T-cell (primary cell): Measurements from ENCODE around the gene DOP1A. TPM values are rescaled to one million over a fixed set of nuclear protein-coding genes. Genes with fewer than 3 reads are reported as not detected.

ENCODE experiments used
- ATAC-seq, 4 experiments: fragments of 200-7000 bp in 3 of 4; fragments of 150-1000 bp in 1 of 4; cut with Tn5 transposase; replicated peaks in 1 of 4; 1 replicate in 3 of 4; 2 replicates in 1 of 4; pipeline ENCODE4 v1.10.0; 2021; ENCODE audit warnings: moderate library complexity in 3 of 4, mild to moderate bottlenecking in 2 of 4, moderate number of reproducible peaks in 1 of 4
- CTCF ChIA-PET, 2 donors: fragments of 300-600 bp; sonication (Branson Sonifier 250); formaldehyde crosslinking; loops; one replicate each; lab custom pipeline; 2022; ENCODE audit warnings: antibody characterized with exemption in 2 of 2; lab: Charles Lee
- POLR2A ChIA-PET, 2 donors: fragments of 300-600 bp; sonication (Branson Sonifier 250); formaldehyde crosslinking; loops; one replicate each; lab custom pipeline; 2022; ENCODE audit warnings: antibody characterized with exemption in 2 of 2; lab: Charles Lee
- DNase-seq, 35 experiments: peaks; one replicate each; pipeline versions ENCODE4 v3.0.0 to v3.0.0-alpha.2; 2013 to 2023
- H3K27ac ChIP-seq: one replicate; pipeline ENCODE4 v1.5.1; 2013; ENCODE audit warnings: low read length
- H3K27me3 ChIP-seq, 2 experiments: replicated peaks in 1 of 2; 1 replicate in 1 of 2; 2 replicates in 1 of 2; pipeline versions ENCODE4 v1.6.1 to v1.7.0; 2013; ENCODE audit warnings: low read length in 1 of 2, mixed read lengths in 1 of 2; ENCODE audit not compliant: control insufficient read depth in 2 of 2, insufficient read depth in 2 of 2; ENCODE audit errors: extremely low read depth in 1 of 2
- H3K36me3 ChIP-seq, 2 donors: 1 replicate in 1 of 2; 2 replicates in 1 of 2; pipeline versions ENCODE4 v1.6.1 to v1.7.0; 2013; ENCODE audit warnings: low read length in 1 of 2; ENCODE audit not compliant: control insufficient read depth in 2 of 2, insufficient read depth in 1 of 2; ENCODE audit errors: extremely low read depth in 1 of 2
- H3K4me1 ChIP-seq, 2 experiments: 1 replicate in 1 of 2; 2 replicates in 1 of 2; pipeline versions ENCODE4 v1.6.1 to v1.7.0; 2013; ENCODE audit warnings: low read length in 2 of 2, mixed read lengths in 1 of 2; ENCODE audit not compliant: insufficient read depth in 2 of 2, control insufficient read depth in 1 of 2; ENCODE audit errors: extremely low read depth in 1 of 2
- H3K4me3 ChIP-seq, 2 donors: 1 replicate in 1 of 2; 2 replicates in 1 of 2; pipeline versions ENCODE4 v1.5.1 to v1.7.0; 2013; ENCODE audit warnings: mild to moderate bottlenecking in 2 of 2, low read length in 1 of 2, moderate library complexity in 1 of 2; ENCODE audit not compliant: control insufficient read depth in 1 of 2; ENCODE audit errors: extremely low read depth in 1 of 2
- H3K9me3 ChIP-seq: 2 replicates; pipeline ENCODE4 v1.7.0; 2013
- H3K27ac Mint-ChIP-seq, 2 donors: one replicate each; pipeline ENCODE4 v1.8.0; 2020 to 2021; ENCODE audit warnings: mild to moderate bottlenecking in 2 of 2, mixed read lengths in 2 of 2
- H3K27me3 Mint-ChIP-seq, 2 donors: one replicate each; pipeline ENCODE4 v1.8.0; 2021 to 2022; ENCODE audit warnings: mixed read lengths in 2 of 2
- H3K36me3 Mint-ChIP-seq: one replicate; pipeline ENCODE4 v1.8.0; 2021; ENCODE audit warnings: mixed read lengths
- H3K4me1 Mint-ChIP-seq, 3 donors: one replicate each; pipeline ENCODE4 v1.8.0; 2020 to 2022; ENCODE audit warnings: mixed read lengths in 3 of 3, mild to moderate bottlenecking in 1 of 3
- H3K4me3 Mint-ChIP-seq, 3 donors: one replicate each; pipeline ENCODE4 v1.8.0; 2020 to 2022; ENCODE audit warnings: mild to moderate bottlenecking in 3 of 3, mixed read lengths in 3 of 3, moderate library complexity in 3 of 3
- H3K9me3 Mint-ChIP-seq, 3 donors: one replicate each; pipeline ENCODE4 v1.8.0; 2020 to 2022; ENCODE audit warnings: mixed read lengths in 3 of 3
- WGBS: methylation state at CpG from one replicate; pipeline ENCODE4 v1.1.5; 2013; ENCODE audit warnings: missing lambda C conversion rate; ENCODE audit not compliant: insufficient coverage; 5-methylcytosine and 5-hydroxymethylcytosine counted together
- total RNA-seq, 35 experiments: library from RNA in 6 of 35; stranded (reverse) in 6 of 35; fragments of 120-200 nt in 1 of 35; gene quantifications; one replicate each; pipeline versions ENCODE4 v1.2.1 to v1.2.4 and lab custom pipeline; 2013 to 2026

DOP1A gene
- total RNA-seq, 5 donors from 2014 or later (not counting 1 experiment from before 2014, with no cell fraction given): 19.0 to 26.8 (median 25.5) TPM

- no peak for ATAC-seq
- H3K4me3 Mint-ChIP-seq: no peak overlapping the region
- no peaks in the 10 kb centered on the region for H3K27me3 Mint-ChIP-seq
- no peaks in the 10 kb centered on the region for H3K27me3 ChIP-seq
- peak overlapping the region in 1 of 2 donors; percentile 34 for H3K27ac Mint-ChIP-seq
- H3K4me1 Mint-ChIP-seq: peaks cover 0 to 3% (median 0%) of the 10 kb centered on the region in 3 donors
- ChIA-PET CTCF (interaction anchor here in 1 of 2 donors (1.0 kb wide), 1 partner anchor 47 kb away, joined by 3 read pairs; no protein-coding TSS in a partner anchor), POLR2A (no interaction called here)
- H3K36me3 Mint-ChIP-seq: peaks cover 63% of the 10 kb centered on the region
- WGBS: no CpG with 5 or more reads among the region's 5 CpGs
- H3K9me3 Mint-ChIP-seq: no peaks in the 10 kb centered on the region
- H3K4me3 ChIP-seq: no peak overlapping the region
- peaks cover 6 to 80% of the 10 kb centered on the region in 2 donors for H3K36me3 ChIP-seq
- no peaks in the 10 kb centered on the region for H3K4me1 ChIP-seq
- DNase-seq: no peak
- no peaks in the 10 kb centered on the region for H3K9me3 ChIP-seq
- no peak overlapping the region for H3K27ac ChIP-seq
These were observed 100.3 kb downstream of the DOP1A start for GRCh38 chr6:83167726-83168278.

- Mint-ChIP-seq H3K27me3 (no peaks in the 10 kb centered on the region), H3K4me3 (no peak overlapping the region), H3K27ac (peak overlapping the region in 1 of 2 donors; percentile 6), H3K36me3 (peaks cover 65% of the 10 kb centered on the region), H3K9me3 (no peaks in the 10 kb centered on the region), H3K4me1 (peaks cover 0 to 3% (median 0%) of the 10 kb centered on the region in 3 donors)
- WGBS: no CpG with 5 or more reads among the region's 1 CpG
- POLR2A ChIA-PET: no interaction called here
- H3K36me3 ChIP-seq: peaks cover 6 to 80% of the 10 kb centered on the region in 2 donors
- ATAC-seq (no peak), DNase-seq (no peak)
- H3K9me3 ChIP-seq: no peaks in the 10 kb centered on the region
- H3K4me1 ChIP-seq: no peaks in the 10 kb centered on the region
- H3K27me3 ChIP-seq: no peaks in the 10 kb centered on the region
- no peak overlapping the region for H3K27ac ChIP-seq
- CTCF ChIA-PET: interaction anchor here in 1 of 2 donors (1.0 kb wide), 1 partner anchor 46 kb away, joined by 3 read pairs; no protein-coding TSS in a partner anchor
- H3K4me3 ChIP-seq: no peak overlapping the region
These were observed 101.1 kb downstream of the DOP1A start for GRCh38 chr6:83168556-83168955.

- ChIA-PET CTCF (no interaction called here), POLR2A (no interaction called here)
- no peaks in the 10 kb centered on the region for H3K4me1 ChIP-seq
- no peak overlapping the region for H3K4me3 Mint-ChIP-seq
- no peaks in the 10 kb centered on the region for H3K27me3 Mint-ChIP-seq
- no peak for ATAC-seq
- no peaks in the 10 kb centered on the region for H3K9me3 Mint-ChIP-seq
- peak overlapping the region in 1 of 2 donors; percentile 6 for H3K27ac Mint-ChIP-seq
- DNase-seq: no peak
- H3K9me3 ChIP-seq: no peaks in the 10 kb centered on the region
- H3K27ac ChIP-seq: no peak overlapping the region
- peaks cover 6 to 80% of the 10 kb centered on the region in 2 donors for H3K36me3 ChIP-seq
- no peak overlapping the region for H3K4me3 ChIP-seq
- peaks cover 0 to 3% (median 0%) of the 10 kb centered on the region in 3 donors for H3K4me1 Mint-ChIP-seq
- peaks cover 61% of the 10 kb centered on the region for H3K36me3 Mint-ChIP-seq
- H3K27me3 ChIP-seq: no peaks in the 10 kb centered on the region
These were observed 101.6 kb downstream of the DOP1A start for GRCh38 chr6:83169106-83169505.

GRCh38 chr6:83169511-83169910, 102.0 kb downstream of the DOP1A start:
- Histone ChIP-seq H3K9me3 (no peaks in the 10 kb centered on the region), H3K4me1 (no peaks in the 10 kb centered on the region), H3K36me3 (peaks cover 5 to 82% of the 10 kb centered on the region in 2 donors), H3K27ac (no peak overlapping the region), H3K27me3 (no peaks in the 10 kb centered on the region), H3K4me3 (no peak overlapping the region)
- H3K27me3 Mint-ChIP-seq: no peaks in the 10 kb centered on the region
- no peaks in the 10 kb centered on the region for H3K9me3 Mint-ChIP-seq
- ATAC-seq: no peak
- no peak overlapping the region for H3K4me3 Mint-ChIP-seq
- no CpG with 5 or more reads among the region's 1 CpG for WGBS
- H3K4me1 Mint-ChIP-seq: peaks cover 0 to 1% (median 0%) of the 10 kb centered on the region in 3 donors
- peaks cover 61% of the 10 kb centered on the region for H3K36me3 Mint-ChIP-seq
- CTCF ChIA-PET: no interaction called here
- POLR2A ChIA-PET: no interaction called here
- H3K27ac Mint-ChIP-seq: no peak overlapping the region
- no peak for DNase-seq

GRCh38 chr6:83176246-83176645, 108.8 kb downstream of the DOP1A start:
- no peaks in the 10 kb centered on the region for H3K27me3 Mint-ChIP-seq
- H3K9me3 Mint-ChIP-seq: no peaks in the 10 kb centered on the region
- H3K36me3 Mint-ChIP-seq: peaks cover 47% of the 10 kb centered on the region
- ChIA-PET POLR2A (no interaction called here), CTCF (interaction anchor here in 1 of 2 donors (1.1 kb wide), 1 partner anchor 11 kb away, joined by 4 read pairs; no protein-coding TSS in a partner anchor)
- Histone ChIP-seq H3K27ac (no peak overlapping the region), H3K4me3 (no peak overlapping the region), H3K4me1 (no peaks in the 10 kb centered on the region), H3K9me3 (no peaks in the 10 kb centered on the region), H3K36me3 (peaks cover 7 to 37% of the 10 kb centered on the region in 2 donors), H3K27me3 (no peaks in the 10 kb centered on the region)
- peaks cover 3 to 5% (median 3%) of the 10 kb centered on the region in 3 donors for H3K4me1 Mint-ChIP-seq
- no peak for ATAC-seq
- no peak overlapping the region for H3K27ac Mint-ChIP-seq
- WGBS: 96% methylated on average over 4 of the region's 4 CpGs
- no peak overlapping the region for H3K4me3 Mint-ChIP-seq
- no peak for DNase-seq

- H3K9me3 ChIP-seq: no peaks in the 10 kb centered on the region
- peaks cover 5 to 28% of the 10 kb centered on the region in 2 donors for H3K36me3 ChIP-seq
- H3K27me3 ChIP-seq: no peaks in the 10 kb centered on the region
- H3K9me3 Mint-ChIP-seq: no peaks in the 10 kb centered on the region
- no peak for ATAC-seq
- peaks cover 8 to 9% (median 9%) of the 10 kb centered on the region in 3 donors for H3K4me1 Mint-ChIP-seq
- ChIA-PET CTCF (interaction anchor here in 1 of 2 donors (0.5 to 1.1 kb wide), 2 partner anchors 113 to 117 kb away, joined by 4 to 6 read pairs; partner anchors contain the start of gene DOP1A), POLR2A (no interaction called here)
- H3K4me3 ChIP-seq: no peak overlapping the region
- DNase-seq: no peak
- no peak overlapping the region for H3K27ac Mint-ChIP-seq
- no peaks in the 10 kb centered on the region for H3K27me3 Mint-ChIP-seq
- no peak overlapping the region for H3K27ac ChIP-seq
- no peak overlapping the region for H3K4me3 Mint-ChIP-seq
- H3K4me1 ChIP-seq: no peaks in the 10 kb centered on the region
- peaks cover 49% of the 10 kb centered on the region for H3K36me3 Mint-ChIP-seq
These were observed 113.0 kb downstream of the DOP1A start for GRCh38 chr6:83180426-83180950.
